Stimulated activated CD4-positive, alpha-beta T cell treated with anti-CD3 and anti-CD28 coated beads, Interleukin-2, amount 100 ng/mL, for 4 hours (primary cell): ENCODE measurements around the gene ZNF558.

Experiments used
- DNase-seq: peaks from one replicate; pipeline ENCODE4 v3.0.0-alpha.2; 2020; ENCODE audit warnings: low read depth

ZNF558 gene

DNA sequence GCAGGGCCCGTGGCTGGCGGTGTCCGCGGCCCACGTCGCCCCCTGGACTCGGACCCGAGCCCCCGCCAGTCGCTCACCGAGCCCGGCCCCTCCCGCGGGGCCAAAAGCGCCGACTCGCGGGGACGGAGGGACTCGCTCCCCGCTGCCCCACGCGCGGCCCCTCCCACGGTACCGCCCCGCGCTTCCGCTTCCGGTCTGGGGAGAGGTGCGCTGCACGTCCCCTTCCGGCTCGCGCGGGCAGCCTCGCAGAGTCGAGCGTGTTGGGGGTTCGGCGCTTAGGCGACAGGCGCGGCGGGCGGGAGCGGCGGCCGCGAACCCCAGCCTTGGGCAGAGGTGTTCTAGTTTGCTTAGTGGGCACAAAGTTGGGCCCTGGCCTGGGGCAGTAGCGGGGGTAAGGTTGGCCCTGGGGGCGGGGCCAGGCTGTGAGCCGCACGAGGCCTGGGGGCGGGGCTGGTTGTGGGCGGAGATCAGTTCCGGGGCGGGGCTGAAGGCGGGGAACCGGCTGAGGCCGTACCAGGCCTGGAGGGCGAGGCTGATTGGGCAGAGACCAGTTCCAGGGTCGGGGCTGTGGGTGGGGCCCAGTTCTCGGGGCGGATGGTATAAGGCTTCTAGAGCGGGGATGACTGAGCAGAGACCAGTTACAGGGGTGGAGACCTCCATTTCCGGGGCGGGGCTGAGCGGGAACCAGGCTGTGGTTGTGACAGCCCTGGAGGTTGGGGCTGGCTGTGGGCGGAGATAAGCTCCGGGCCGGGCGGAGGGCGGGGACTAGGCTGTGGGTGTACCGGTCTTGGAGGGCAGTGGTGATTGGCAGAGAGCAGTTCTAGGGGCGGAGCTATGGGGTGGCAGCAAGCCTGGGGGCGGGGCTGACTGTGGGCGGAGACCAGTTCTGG lies at the start of gene ZNF558, which contains the start of gene MBD3L1:
Gene ZNF558 (minus strand): TSS at position 173 of the 890 bp plus-strand sequence. CDS start 9,645 bp downstream, outside the sequence.
Gene MBD3L1 (plus strand): TSS at position 246 of the 890 bp plus-strand sequence. CDS start 10,302 bp downstream, outside the sequence.
- DNase-seq: peak; percentile 99

DNA sequence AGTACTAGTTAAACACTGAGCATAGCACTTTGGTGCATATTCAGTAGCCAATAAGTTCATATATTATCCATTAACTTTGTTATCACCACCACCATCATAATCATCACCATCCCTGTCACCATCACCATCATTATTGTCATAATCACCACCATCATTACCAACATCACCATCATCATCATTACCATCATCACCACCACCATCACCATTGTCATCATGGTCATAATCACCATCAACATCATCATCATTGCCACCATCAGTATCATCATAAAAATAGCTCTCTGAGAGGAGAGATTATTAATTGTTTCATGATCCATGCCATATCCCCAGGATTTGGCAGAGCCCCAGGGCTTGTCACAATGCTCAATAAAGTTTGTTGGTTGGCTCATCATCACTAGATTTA lies 49.4 kb upstream of the ZNF558 start:
- DNase-seq: no peak

DNA sequence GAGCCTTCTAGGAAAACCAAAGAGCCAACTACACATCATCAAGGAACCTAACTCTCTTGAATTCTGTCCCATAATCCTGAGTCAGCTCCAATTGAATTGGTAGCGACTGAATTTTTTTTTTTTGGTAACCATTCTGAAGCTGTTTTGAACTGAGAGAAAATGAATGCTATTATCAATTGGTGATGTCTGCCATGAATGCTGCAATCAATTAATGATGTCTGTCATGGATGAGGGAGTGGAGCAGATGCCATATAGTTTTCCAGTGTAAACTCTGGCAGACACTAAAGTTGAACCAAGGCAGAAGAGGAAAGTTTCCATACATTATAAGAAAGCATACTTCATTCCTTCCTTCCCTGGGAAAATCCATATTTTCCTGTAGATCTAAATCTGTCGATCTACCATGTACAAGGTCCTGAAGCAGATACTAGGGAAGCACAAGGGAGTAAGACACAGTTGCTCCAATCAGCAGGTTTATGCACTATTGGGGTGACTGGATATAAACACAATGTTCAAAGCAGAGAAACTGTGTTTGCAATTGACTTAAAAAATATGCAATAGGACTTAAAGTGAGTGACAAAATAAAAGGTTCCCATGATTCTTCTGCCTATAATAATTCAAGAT lies 48.9 kb upstream of the ZNF558 start:
- DNase-seq: no peak

DNA sequence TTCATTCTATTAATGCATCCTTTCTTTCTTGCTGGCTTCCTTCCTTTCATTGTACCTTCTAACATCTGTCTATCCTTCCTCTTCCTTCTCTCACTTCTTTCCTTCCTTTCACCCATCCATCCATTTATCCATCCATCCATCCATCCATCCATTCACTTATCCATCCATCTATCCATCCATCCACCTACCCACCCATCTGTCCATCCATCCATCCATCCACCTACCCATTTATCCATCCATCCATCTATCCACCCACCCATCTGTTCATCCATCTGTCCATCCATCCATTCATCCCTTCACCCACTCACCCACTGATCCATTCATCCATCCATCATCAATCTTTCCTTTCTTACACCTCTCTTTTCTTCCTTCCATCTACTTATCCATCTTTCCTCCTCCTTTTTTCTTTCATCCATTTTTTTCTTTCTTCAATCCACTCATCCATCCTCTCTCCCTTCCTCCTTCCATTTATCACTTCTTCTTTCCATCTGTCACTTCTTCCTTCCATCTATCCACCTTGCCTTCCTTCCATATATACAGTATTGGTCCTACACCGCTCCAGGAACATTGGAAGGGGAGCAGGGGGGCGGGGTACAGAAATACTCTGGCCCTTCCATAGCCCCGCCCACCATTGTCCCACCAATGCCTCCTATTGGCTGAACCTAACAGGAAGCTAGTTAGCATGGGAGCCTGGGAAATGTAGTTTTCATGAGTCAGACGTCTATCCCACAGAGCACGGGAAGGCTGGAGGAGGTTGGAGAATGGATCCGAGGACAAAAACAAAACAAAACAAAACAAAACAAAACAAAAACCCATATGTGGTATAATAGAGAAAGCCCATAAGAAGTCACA lies 46.0 kb upstream of the ZNF558 start:
- DNase-seq: no peak

DNA sequence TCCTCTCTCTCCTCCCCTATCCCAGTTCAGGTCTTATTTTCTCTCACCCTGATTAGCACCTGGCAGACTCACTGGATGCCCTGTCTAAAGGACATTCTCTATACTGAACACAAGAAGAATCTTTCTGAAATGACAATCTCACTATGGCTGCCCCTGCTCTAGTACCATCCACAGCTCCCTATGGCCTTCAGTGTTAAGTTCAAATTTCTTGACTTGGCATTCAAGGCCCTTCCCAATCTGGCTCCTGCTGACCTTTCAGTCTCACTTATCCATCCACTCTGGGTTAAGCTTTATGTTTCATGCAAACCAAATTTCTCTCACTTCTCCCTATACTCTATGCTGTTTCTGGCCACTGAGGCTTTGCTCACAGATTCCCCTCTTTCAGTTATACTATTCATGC lies 34.2 kb upstream of the ZNF558 start:
- DNase-seq: no peak

DNA sequence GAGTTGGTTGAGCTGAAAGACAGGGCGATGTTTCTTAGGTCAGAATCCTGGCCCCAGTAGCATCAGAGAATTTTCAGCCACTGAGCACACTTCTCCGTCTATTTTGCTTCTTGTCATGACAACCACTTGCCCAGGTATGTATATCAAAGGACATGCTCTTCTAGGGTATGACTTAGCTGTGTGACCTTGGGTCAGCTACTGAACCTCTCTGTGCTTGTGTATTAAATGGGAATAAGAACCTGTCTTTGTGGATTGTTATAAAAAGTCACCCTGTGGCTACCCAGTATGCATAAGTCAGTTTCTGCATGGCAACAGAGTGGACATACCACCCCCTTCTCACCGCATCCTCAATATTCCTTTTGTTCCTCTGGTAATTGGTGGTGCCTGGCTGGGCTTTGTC lies 26.2 kb upstream of the ZNF558 start:
- DNase-seq: no peak

DNA sequence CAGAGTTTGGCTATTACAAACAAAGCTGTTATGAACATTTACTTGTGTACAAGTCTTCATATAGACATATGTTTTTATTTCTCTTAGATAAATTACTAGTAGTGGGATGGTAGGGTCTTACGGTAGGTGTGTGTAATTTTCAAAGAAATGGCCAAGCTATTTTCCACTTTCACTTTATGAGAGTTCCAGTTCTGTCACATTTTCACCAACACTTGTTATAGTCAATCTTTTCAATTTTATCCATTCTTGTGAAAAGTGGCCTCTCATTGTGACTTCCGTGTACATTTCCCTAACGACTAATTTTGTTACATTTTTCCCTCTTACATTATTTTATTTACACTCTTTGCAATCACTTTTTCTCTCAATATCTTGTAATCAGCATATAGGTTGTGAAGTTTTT lies 18.4 kb upstream of the ZNF558 start:
- DNase-seq: no peak

DNA sequence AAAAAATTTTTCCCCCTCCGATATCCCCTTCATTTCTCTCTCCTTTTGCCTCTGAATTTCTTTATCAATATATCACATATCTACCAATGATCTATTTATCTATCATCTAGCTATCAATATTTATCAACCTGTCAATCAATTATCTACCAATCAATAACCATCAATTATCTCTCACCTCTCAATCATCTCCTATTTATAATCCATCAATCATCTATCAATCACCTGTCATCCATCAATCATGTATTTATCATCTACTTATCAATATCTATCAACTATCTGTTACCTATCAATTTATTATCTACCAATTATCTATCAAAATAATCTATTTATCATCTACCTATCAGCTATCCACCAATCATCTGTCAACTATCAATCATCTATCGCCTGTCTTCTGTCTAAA lies 17.1 kb upstream of the ZNF558 start:
- DNase-seq: no peak

DNA sequence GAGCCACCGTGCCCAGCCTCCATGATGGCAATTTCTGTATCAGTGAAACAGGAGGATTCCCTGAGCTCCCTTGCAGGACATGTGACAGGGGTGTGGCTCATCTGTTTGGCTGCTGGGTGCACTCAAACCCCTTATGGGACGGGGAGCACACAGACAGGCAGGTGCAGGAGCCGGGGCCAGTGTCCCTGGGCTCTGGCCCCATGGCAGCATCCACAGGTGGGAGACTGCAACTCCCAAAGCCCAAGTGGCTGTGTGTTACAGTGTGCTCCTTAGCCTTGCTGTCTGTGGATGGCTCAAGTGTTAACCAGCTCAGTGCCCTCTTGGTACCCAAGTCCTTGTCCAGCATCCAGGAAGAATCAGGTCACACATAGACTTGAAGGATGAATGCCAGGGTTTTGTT lies 14.7 kb upstream of the ZNF558 start:
- no peak for DNase-seq

DNA sequence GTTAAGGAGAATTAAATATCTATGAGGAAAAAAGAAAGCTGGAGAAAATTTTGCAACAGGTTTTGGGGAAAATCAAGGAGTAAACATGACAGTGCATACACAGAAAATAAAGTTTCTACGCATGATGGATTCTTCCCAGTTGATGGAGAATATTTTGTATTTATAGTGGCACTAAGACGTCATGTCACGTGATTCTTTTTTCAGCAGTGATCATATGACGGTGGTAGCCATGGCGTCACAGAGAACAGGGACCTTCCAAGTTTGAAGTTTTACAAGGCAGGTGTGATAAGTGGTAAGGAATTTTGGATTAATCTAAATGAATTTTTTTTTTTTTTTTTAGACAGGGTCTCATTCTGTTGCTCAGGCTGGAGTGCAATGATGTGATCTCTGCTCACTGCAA lies 8.6 kb upstream of the ZNF558 start:
- DNase-seq: no peak

DNA sequence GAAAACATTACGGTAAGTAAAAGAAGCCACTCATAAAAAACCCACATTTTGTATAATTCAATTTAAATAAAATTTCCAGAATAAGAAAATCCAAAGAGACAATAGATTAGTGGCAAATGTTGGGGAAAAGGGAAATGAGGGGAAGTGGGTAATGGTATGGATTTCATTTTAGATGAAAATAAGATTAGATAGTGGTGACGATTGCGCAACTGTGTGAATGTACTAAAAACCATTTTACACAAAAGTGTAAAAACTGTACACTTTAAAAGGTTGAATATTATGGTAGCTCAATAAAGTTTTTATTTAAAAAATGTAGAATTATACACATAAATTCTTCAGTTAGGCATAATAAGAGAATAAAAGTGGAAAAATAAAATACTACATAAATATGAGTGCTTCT lies 3.8 kb upstream of the ZNF558 start:
- DNase-seq: no peak

DNA sequence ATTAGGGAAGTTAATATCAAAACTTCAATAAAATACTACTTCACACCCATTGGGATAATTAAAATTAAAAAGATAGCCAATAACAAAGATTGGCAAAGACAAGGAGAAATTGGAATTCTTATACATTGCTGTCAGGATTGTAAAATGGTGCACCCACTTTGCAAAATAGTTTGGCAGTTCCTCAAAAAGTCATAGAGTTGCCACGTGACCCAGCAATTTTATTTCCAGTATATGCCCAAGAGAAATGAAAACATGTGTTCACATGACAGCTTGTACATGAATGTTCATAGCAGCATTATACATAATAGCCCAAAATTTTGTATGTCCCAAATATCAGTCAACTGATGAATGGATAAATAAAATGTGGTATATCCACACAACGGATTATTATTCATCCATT lies 3.3 kb upstream of the ZNF558 start:
- DNase-seq: no peak

DNA sequence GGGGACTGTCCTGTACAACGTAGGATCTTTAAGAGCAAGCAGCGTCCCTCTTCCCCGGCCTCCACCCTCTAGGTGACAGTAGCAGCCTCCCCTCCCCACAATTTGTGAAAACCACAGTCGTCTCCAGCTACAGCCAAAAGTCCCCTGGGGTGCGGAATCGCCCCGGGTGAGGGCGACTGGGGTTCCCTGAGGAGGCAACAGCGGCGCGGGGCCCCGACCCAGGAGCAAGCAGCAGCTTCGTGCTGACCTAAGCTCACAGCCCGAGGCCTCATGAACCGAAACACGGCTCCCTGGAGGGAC lies 322 bp downstream of the ZNF558 start:
- DNase-seq: no peak

DNA sequence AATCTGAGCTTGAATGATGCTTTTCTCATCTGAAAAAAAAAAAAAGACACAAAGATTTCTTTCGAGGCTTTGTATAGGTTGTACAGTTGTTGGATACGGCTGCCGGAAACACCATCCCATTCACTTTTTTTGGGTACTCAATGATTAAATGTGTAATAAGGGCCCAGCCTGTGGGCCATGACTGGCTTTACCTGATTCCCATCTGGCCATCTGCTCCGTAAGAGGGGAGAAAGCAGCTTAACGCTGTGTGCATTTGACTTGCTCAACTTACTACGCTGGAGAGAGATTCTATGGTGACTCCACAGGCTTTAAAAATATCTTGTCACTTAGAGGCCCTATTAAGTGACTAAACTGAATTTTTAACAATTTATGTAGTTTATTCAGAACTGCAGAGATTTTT lies 731 bp downstream of the ZNF558 start:
- DNase-seq: no peak

DNA sequence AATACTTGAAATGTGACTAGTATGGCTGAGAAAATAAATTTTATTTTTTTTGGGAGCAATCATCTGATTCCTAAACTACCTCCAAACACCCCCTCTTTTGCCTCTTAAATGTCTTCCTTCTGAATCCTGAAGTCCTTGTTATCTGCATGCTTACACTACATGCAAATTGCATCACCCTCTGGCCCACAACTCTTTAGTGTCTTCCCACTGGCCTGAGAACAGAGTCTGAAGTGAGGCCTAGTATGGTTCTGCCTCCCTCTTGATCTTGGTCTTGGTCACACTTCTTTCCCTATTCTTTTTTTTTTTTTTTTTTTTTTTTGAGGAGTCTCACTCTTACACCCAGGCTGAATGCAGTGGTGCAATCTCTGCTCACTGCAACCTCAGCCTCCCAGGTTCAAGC lies 4.8 kb downstream of the ZNF558 start:
- no peak for DNase-seq

DNA sequence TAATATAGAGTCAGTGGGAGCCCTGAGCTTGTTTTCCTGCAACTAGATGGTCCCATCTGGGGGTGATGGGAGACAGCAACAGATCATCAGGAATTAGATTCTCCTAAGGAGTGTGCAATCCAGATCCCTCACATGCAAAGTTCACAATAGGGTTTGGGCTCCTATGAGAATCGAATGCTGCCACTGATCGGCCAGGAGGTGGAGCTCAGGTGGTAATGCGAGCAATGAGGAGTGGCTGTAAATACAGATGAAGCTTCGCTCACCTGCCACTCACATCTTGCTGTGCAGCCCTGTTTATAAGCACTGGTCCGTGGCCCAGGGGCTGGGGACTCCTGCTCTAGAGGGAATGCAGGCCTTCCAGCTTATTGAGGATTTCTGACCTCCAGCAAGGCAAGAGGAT lies 5.7 kb downstream of the ZNF558 start:
- DNase-seq: no peak

DNA sequence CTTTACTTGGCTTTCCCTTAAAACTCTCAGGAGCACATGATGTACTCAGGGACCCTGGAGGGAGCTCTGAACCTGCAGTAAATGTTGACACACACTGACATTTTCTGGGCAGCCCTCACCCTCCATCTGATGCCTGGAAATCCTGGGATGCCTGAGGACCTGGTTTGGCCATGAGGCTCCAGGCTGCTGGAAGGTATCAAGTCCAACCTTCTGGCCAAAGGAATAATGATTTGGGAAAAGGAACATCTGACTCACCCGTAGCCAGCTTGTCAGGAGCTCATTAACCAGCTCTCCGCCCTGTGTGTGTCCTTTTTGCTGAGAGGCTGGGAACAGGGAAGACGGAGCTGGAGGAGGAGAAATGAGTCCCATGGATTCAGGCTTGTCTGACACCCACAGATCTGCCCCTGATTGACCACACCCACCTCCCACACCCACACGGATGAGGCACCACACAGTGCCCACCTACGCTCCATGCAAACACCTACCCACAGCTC lies 10.3 kb downstream of the ZNF558 start:
- no peak for DNase-seq

DNA sequence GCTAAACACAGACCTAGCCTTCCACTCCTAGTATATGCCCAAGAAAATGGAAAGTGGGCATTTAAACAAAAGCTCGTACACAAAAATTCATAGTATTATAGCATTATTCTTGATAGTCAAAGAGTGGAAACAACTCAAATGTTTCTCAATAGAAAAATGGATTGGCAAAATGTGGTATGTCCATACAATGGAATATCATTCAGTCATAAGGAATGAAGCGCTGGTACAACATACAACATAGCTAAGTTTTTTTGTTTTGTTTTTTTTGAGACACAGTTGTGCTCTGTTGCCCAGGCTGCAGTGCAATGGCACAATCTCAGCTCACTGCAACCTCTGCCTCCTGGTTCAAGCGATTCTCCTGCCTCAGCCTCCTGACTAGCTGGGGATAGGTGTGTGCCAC lies 11.9 kb downstream of the ZNF558 start:
- no peak for DNase-seq

DNA sequence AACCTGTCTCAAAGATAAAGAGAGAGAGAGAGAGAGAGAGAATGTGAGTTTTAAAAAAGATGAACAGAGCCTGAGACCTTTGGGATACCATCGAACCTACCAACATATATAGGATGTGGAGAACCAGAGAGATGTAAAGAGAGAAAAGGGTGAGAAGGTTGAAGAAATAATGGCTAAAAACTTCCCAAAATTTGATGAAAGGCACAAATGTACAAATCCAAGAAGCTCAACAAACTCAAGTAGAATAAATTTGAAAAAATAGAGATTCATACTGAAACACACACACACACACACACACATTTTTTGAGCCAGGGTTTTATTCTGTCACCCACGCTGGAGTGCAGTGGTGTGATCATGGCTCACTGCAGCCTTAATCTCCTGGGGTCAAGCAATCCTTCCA lies 16.3 kb downstream of the ZNF558 start:
- DNase-seq: no peak

DNA sequence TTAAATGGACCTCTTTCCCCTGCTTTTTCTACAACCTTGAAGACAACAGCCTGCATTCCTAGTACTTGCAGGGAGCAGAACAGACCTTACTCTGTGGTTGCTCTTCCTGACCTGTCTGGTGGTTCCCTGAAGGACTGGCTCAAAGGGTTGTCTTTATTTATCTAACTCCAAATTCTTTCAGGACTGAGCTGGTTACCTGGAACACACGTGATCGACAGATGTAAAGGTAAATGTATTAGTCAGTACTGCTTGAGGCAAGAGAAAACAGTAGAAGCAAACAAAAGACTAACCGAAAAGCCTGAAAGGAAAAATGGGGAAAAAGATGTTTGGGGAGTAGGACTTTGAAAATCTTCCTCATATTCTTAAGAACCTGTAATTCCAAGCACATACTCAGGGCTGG lies 17.9 kb downstream of the ZNF558 start:
- no peak for DNase-seq

DNA sequence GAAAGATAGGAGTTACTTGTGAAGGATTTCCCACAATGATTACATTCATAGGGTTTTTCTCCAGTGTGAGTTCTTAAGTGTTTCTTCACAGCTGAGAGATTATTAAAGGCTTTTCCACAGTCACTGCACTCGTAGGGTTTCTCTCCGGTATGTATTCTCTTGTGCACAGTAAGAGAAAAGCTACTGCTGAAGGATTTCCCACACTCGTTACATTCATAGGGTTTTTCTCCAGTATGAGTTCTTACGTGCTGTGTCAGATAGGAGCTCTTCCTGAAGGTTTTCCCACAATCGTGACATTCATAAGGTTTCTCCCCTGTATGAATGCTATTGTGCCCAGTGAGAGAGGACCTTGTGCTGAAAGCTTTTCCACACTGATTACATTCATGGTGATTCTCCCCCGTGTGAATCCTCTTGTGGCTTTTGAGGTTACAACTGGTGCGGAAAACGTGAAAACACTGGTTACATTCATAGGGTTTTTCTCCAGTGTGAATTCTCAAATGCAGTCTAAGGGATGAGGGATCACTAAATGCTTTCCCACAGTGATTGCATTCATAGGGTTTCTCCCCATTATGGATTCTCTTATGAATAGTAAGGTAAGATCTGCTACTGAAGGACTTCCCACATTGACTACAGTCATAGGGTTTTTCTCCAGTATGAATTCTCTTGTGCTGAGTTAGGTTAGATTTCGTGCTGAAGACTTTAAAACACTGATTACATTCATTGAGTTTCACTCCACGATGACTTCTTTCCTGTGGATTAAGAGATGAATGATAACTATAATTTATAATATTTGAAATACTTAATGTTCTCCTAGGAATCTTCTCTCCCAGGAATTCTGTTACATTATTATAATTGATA lies 20.6 kb downstream of the ZNF558 start:
- no peak for DNase-seq

DNA sequence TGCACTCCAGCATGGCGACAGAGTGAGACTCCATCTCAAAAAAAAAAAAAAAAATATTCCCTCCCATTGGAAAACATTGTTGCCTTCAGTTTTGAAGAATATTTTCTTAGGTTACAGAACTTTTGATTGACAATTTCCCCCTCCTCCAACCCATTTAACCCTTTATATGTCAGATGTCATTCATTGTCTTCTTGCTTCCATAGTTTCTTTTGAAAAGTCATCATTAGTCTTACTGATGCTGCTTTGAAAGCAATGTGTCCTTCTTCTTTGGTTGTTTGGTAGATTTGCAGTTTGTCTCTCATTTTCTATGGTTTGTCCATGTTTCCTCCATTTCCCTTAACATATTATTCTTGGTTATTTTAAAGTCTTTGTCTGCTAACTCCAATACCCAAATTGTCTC lies 25.4 kb downstream of the ZNF558 start:
- DNase-seq: no peak
